Measurements from ENCODE around the gene ANKS1B.

The ANKS1B gene

GRCh38 chr12:99056186-99056585 lies 928.5 kb downstream of the ANKS1B start:
- Histone ChIP-seq H3K36me3 (ENCODE audit: insufficient read depth, low read length) (no peaks in the 10 kb centered on the region), H3K4me3 (ENCODE audit: low read length, poor library complexity, severe bottlenecking) (no peak overlapping the region), H3K9me2 (replicated peaks; ENCODE audit: low read depth, low read length) (no peaks in the 10 kb centered on the region), H3K79me2 (ENCODE audit: insufficient read depth, low read length) (no peaks in the 10 kb centered on the region), H2AFZ (ENCODE audit: low read length) (no peak overlapping the region), H3K27me3 (ENCODE audit: insufficient read depth, low read length, poor library complexity, severe bottlenecking) (no peaks in the 10 kb centered on the region), H3K4me2 (ENCODE audit: low read depth, low read length, poor library complexity, severe bottlenecking) (no peak overlapping the region), H3K9ac (ENCODE audit: low read depth, low read length, poor library complexity, severe bottlenecking) (no peak overlapping the region), H3K4me1 (ENCODE audit: insufficient read depth, low read length, poor library complexity, severe bottlenecking) (no peaks in the 10 kb centered on the region), H3K9me3 (ENCODE audit: insufficient read depth, low read depth, low read length) (no peaks in the 10 kb centered on the region), H4K20me1 (ENCODE audit: insufficient read depth, low read length, poor library complexity, severe bottlenecking) (no peaks in the 10 kb centered on the region), H3F3A (ENCODE audit: low read depth) (no peaks in the 10 kb centered on the region)
- TF ChIP-seq EZH2phosphoT487 (IDR thresholded peaks at IDR 0.05; ENCODE audit: borderline replicate concordance) (no peak), CTCF (conservative IDR thresholded peaks at IDR 0.05; ENCODE audit: low read length) (no peak)

DNA sequence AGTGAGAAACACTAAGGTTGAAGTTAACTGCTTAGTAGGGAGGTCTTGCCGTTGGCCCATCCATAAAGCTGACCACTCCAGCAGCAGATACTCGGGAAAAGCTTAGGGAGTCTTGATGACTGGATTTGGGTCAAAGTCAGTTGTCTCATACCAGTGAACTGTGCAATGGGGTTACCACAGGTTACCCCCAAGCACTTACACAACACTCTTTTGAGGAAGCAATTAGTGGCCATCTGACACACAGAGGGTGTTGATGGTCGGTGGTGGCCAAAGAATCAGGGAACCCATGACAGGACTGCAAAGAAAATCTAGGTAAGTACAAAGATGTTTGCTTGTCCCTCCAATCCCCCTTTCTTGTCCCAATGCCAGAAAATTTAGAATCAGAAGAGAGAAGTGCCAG lies 929.4 kb downstream of the ANKS1B start:
- Histone ChIP-seq H3K4me2 (ENCODE audit: low read depth, low read length, poor library complexity, severe bottlenecking) (no peak overlapping the region), H3K4me1 (ENCODE audit: insufficient read depth, low read length, poor library complexity, severe bottlenecking) (no peaks in the 10 kb centered on the region), H3K9me3 (ENCODE audit: insufficient read depth, low read depth, low read length) (no peaks in the 10 kb centered on the region), H4K20me1 (ENCODE audit: insufficient read depth, low read length, poor library complexity, severe bottlenecking) (no peaks in the 10 kb centered on the region), H3K9me2 (replicated peaks; ENCODE audit: low read depth, low read length) (no peaks in the 10 kb centered on the region), H3K9ac (ENCODE audit: low read depth, low read length, poor library complexity, severe bottlenecking) (no peak overlapping the region), H3K4me3 (ENCODE audit: low read length, poor library complexity, severe bottlenecking) (no peak overlapping the region), H3K79me2 (ENCODE audit: insufficient read depth, low read length) (no peaks in the 10 kb centered on the region), H3K36me3 (ENCODE audit: insufficient read depth, low read length) (no peaks in the 10 kb centered on the region), H3K27me3 (ENCODE audit: insufficient read depth, low read length, poor library complexity, severe bottlenecking) (no peaks in the 10 kb centered on the region), H3F3A (ENCODE audit: low read depth) (no peaks in the 10 kb centered on the region), H2AFZ (ENCODE audit: low read length) (no peak overlapping the region)
- TF ChIP-seq EZH2phosphoT487 (IDR thresholded peaks at IDR 0.05; ENCODE audit: borderline replicate concordance), result no peak
- TF ChIP-seq CTCF (conservative IDR thresholded peaks at IDR 0.05; ENCODE audit: low read length), result no peak

DNA sequence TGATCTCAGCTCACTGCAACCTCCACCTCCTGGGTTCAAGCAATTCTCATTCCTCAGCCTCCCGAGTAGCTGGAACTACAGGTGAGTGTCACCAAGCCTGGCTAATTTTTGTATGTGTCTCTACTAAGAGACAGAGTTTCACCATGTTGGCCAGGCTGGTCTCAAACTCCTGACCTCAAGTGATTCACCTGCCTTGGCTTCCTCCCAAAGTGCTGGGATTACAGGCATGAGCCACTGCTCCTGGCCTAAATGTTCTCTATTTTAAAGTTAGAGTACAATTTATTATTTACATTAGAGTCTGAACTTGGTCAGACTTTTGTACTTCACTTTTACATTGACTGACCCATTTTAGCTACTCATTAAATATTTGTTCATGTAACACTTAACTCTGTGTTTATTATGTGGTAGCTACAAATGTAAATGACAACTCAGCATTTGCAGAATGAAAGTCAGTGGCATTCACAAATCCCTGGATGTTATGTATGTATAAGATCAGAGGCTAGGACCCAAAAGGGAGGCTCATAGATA lies 930.1 kb downstream of the ANKS1B start:
- Histone ChIP-seq H3K9ac (ENCODE audit: low read depth, low read length, poor library complexity, severe bottlenecking) (no peak overlapping the region), H4K20me1 (ENCODE audit: insufficient read depth, low read length, poor library complexity, severe bottlenecking) (no peaks in the 10 kb centered on the region), H3K79me2 (ENCODE audit: insufficient read depth, low read length) (no peaks in the 10 kb centered on the region), H3K9me2 (replicated peaks; ENCODE audit: low read depth, low read length) (no peaks in the 10 kb centered on the region), H3K4me3 (ENCODE audit: low read length, poor library complexity, severe bottlenecking) (no peak overlapping the region), H3K4me1 (ENCODE audit: insufficient read depth, low read length, poor library complexity, severe bottlenecking) (no peaks in the 10 kb centered on the region), H3K36me3 (ENCODE audit: insufficient read depth, low read length) (no peaks in the 10 kb centered on the region), H3K27me3 (ENCODE audit: insufficient read depth, low read length, poor library complexity, severe bottlenecking) (no peaks in the 10 kb centered on the region), H3K9me3 (ENCODE audit: insufficient read depth, low read depth, low read length) (no peaks in the 10 kb centered on the region), H3F3A (ENCODE audit: low read depth) (no peaks in the 10 kb centered on the region), H2AFZ (ENCODE audit: low read length) (no peak overlapping the region), H3K4me2 (ENCODE audit: low read depth, low read length, poor library complexity, severe bottlenecking) (no peak overlapping the region)
- TF ChIP-seq EZH2phosphoT487 (IDR thresholded peaks at IDR 0.05; ENCODE audit: borderline replicate concordance), result no peak
- no peak for TF ChIP-seq CTCF (conservative IDR thresholded peaks at IDR 0.05; ENCODE audit: low read length)
